Astrocyte of the cerebellum (primary cell): ENCODE data around the gene ARL4A.
"Not testable (repeated sequence)": the region's sequence is repeated elsewhere in the genome, so short reads cannot be mapped to it uniquely, and the experiment has no call there.

Experiments used
- DNase-seq: peaks from one replicate; pipeline ENCODE4 v3.0.0-alpha.2; 2011; ENCODE audit warnings: low read depth
- H3K4me3 ChIP-seq: 2 replicates; pipeline ENCODE4 v1.5.1; 2011; ENCODE audit warnings: mild to moderate bottlenecking, low read depth, low read length, moderate library complexity
- CTCF ChIP-seq: IDR thresholded peaks from 2 replicates; pipeline ENCODE4 v1.5.1; 2012; ENCODE audit warnings: low read length, low read depth, moderate library complexity, mild to moderate bottlenecking; ENCODE audit errors: missing control alignments
- in situ Hi-C: cut with HindIII; loops from 2 replicates; pipeline ENCODE4 v1.10.0; 2017; ENCODE audit warnings: low sequenced_read_pairs

The ARL4A gene

GRCh38 chr7:12642508-12642907 lies 44.9 kb upstream of the ARL4A start:
- in situ Hi-C loops = no loop called here
- DNase-seq = no peak
- TF ChIP-seq CTCF = no peak
- no peak overlapping the region for H3K4me3 ChIP-seq

- H3K4me3 ChIP-seq = no peak overlapping the region
- in situ Hi-C loops = no loop called here
- no peak for TF ChIP-seq CTCF
- no peak for DNase-seq
These were observed 44.3 kb upstream of the ARL4A start for GRCh38 chr7:12643001-12643643.

- H3K4me3 ChIP-seq = no peak overlapping the region
- TF ChIP-seq CTCF = no peak
- in situ Hi-C loops = no loop called here
- no peak for DNase-seq
These were observed 43.8 kb upstream of the ARL4A start for GRCh38 chr7:12643644-12644043.

- DNase-seq, in situ Hi-C loops, H3K4me3 ChIP-seq: not testable (repeated sequence)
These were observed 42.2 kb upstream of the ARL4A start for GRCh38 chr7:12645212-12645611.

GRCh38 chr7:12646139-12646538 lies 41.3 kb upstream of the ARL4A start:
- no peak overlapping the region for H3K4me3 ChIP-seq
- TF ChIP-seq CTCF = no peak
- in situ Hi-C loops = no loop called here
- DNase-seq = no peak

GRCh38 chr7:12647364-12648219 lies 39.8 kb upstream of the ARL4A start:
- no peak for DNase-seq
- in situ Hi-C loops = no loop called here
- no peak overlapping the region for H3K4me3 ChIP-seq
- no peak for TF ChIP-seq CTCF

GRCh38 chr7:12648704-12649261 lies 38.6 kb upstream of the ARL4A start:
- TF ChIP-seq CTCF = no peak
- in situ Hi-C loops = no loop called here
- H3K4me3 ChIP-seq = no peak overlapping the region
- DNase-seq = no peak
